MM.1S (cell line): ENCODE data around the gene ZNF205.

ENCODE experiments used
- DNase-seq: peaks from one replicate; pipeline ENCODE4 v3.0.0-alpha.2; 2015
- H2AFZ ChIP-seq: fragments of 300-600 bp; sonication (generic); 2 replicates; pipeline ENCODE4 v1.6.0; 2016; ENCODE audit warnings: antibody characterized with exemption, low read length
- H3F3A ChIP-seq: fragments of 300-600 bp; sonication (generic); 2 replicates; pipeline ENCODE4 v1.6.1; 2016; ENCODE audit warnings: mild to moderate bottlenecking, antibody characterized with exemption, low read length, moderate library complexity, mixed read lengths; ENCODE audit not compliant: insufficient read depth
- H3K27ac ChIP-seq: fragments of 300-600 bp; sonication (generic); 2 replicates; pipeline ENCODE4 v1.5.1; 2016; ENCODE audit warnings: mild to moderate bottlenecking, low read length
- H3K27me3 ChIP-seq: fragments of 300-600 bp; sonication (generic); replicated peaks from 2 replicates; pipeline ENCODE4 v1.6.0; 2016; ENCODE audit warnings: low read length; ENCODE audit not compliant: insufficient read depth
- H3K36me3 ChIP-seq: fragments of 300-600 bp; sonication (generic); replicated peaks from 2 replicates; pipeline ENCODE4 v1.6.1; 2016; ENCODE audit warnings: mild to moderate bottlenecking, low read length, mixed read lengths; ENCODE audit not compliant: insufficient read depth
- H3K4me1 ChIP-seq: fragments of 300-600 bp; sonication (generic); 2 replicates; pipeline ENCODE4 v1.6.1; 2016; ENCODE audit warnings: low read length, mixed read lengths
- H3K4me2 ChIP-seq: fragments of 300-600 bp; sonication (generic); 2 replicates; pipeline ENCODE4 v1.6.0; 2016; ENCODE audit warnings: low read depth, low read length
- H3K4me3 ChIP-seq: fragments of 300-600 bp; sonication (generic); 2 replicates; pipeline ENCODE4 v1.5.1; 2016; ENCODE audit warnings: low read length, mixed read lengths
- H3K79me2 ChIP-seq: fragments of 300-600 bp; sonication (generic); 2 replicates; pipeline ENCODE4 v1.6.1; 2016; ENCODE audit warnings: mixed run types, low read length, mixed read lengths
- H3K9ac ChIP-seq: fragments of 300-600 bp; sonication (generic); 2 replicates; pipeline ENCODE4 v1.6.1; 2016; ENCODE audit warnings: low read length, mixed read lengths
- H3K9me2 ChIP-seq: fragments of 300-600 bp; sonication (generic); replicated peaks from 2 replicates; pipeline ENCODE4 v1.6.1; 2016; ENCODE audit warnings: mild to moderate bottlenecking, low read length, mixed read lengths; ENCODE audit not compliant: insufficient read depth
- H3K9me3 ChIP-seq: fragments of 300-600 bp; sonication (generic); replicated peaks from 2 replicates; pipeline ENCODE4 v1.6.1; 2016; ENCODE audit warnings: mild to moderate bottlenecking, low read length, mixed read lengths; ENCODE audit not compliant: insufficient read depth
- H4K20me1 ChIP-seq: fragments of 300-600 bp; sonication (generic); 2 replicates; pipeline ENCODE4 v1.6.1; 2016; ENCODE audit warnings: mild to moderate bottlenecking, low read length, moderate library complexity, mixed read lengths; ENCODE audit not compliant: insufficient read depth
- CTCF ChIP-seq: fragments of 300-600 bp; sonication (generic); IDR thresholded peaks from 2 replicates; pipeline ENCODE4 v1.5.1; 2016; ENCODE audit warnings: antibody characterized with exemption, low read length, mixed read lengths
- EZH2 ChIP-seq: fragments of 300-600 bp; sonication (generic); optimal IDR thresholded peaks from 2 replicates; pipeline ENCODE3; 2017; ENCODE audit warnings: low read depth, mild to moderate bottlenecking, antibody characterized with exemption, low read length, mixed read lengths
- EZH2phosphoT487 ChIP-seq: fragments of 300-600 bp; sonication (generic); IDR thresholded peaks from 2 replicates; pipeline ENCODE4 v1.6.1; 2018; ENCODE audit warnings: antibody characterized with exemption, low read length

The ZNF205 gene

GRCh38 chr16:3092501-3092941, 19.9 kb upstream of the ZNF205 start:
- DNase-seq, result no peak
- H3K4me3 ChIP-seq, result no peak overlapping the region
- H3F3A ChIP-seq, result peaks cover 8% of the 10 kb centered on the region; the same call in 1 of the 2 replicates
- H3K9me2 ChIP-seq, result no peaks in the 10 kb centered on the region
- no peaks in the 10 kb centered on the region for H4K20me1 ChIP-seq
- peaks cover 10% of the 10 kb centered on the region for H3K4me1 ChIP-seq
- no peaks in the 10 kb centered on the region for H3K9me3 ChIP-seq
- H3K27me3 ChIP-seq, result peaks cover 55% of the 10 kb centered on the region
- TF ChIP-seq CTCF, result no peak
- TF ChIP-seq EZH2, result no peak
- no peak for TF ChIP-seq EZH2phosphoT487
- H3K4me2 ChIP-seq, result no peak overlapping the region
- no peaks in the 10 kb centered on the region for H3K79me2 ChIP-seq
- no peak overlapping the region for H3K9ac ChIP-seq
- no peak overlapping the region for H2AFZ ChIP-seq
- no peaks in the 10 kb centered on the region for H3K36me3 ChIP-seq
- H3K27ac ChIP-seq, result no peak overlapping the region

- peak overlapping the region; percentile 11; the same call in 1 of the 2 replicates for H3K27ac ChIP-seq
- no peaks in the 10 kb centered on the region for H4K20me1 ChIP-seq
- peaks cover 58% of the 10 kb centered on the region for H3K27me3 ChIP-seq
- H3K79me2 ChIP-seq, result no peaks in the 10 kb centered on the region
- no peaks in the 10 kb centered on the region for H3K36me3 ChIP-seq
- TF ChIP-seq CTCF (peak; percentile 68), EZH2phosphoT487 (no peak)
- peaks cover 10% of the 10 kb centered on the region for H3K4me1 ChIP-seq
- H3K4me3 ChIP-seq, result no peak overlapping the region
- H3K9ac ChIP-seq, result no peak overlapping the region
- H3F3A ChIP-seq, result peaks cover 8% of the 10 kb centered on the region; the same call in 1 of the 2 replicates
- peak; percentile 54 for DNase-seq
- H3K9me2 ChIP-seq, result no peaks in the 10 kb centered on the region
- no peak overlapping the region for H2AFZ ChIP-seq
- no peaks in the 10 kb centered on the region for H3K9me3 ChIP-seq
- no peak overlapping the region for H3K4me2 ChIP-seq
Observed at GRCh38 chr16:3094289-3095027, 17.9 kb upstream of the ZNF205 start.

- H3K9ac ChIP-seq, result no peak overlapping the region
- no peaks in the 10 kb centered on the region for H3K36me3 ChIP-seq
- peaks cover 19% of the 10 kb centered on the region for H3K4me1 ChIP-seq
- peak; percentile 70 for DNase-seq
- no peak overlapping the region for H3K27ac ChIP-seq
- no peak overlapping the region for H2AFZ ChIP-seq
- H4K20me1 ChIP-seq, result no peaks in the 10 kb centered on the region
- TF ChIP-seq EZH2phosphoT487 (no peak), CTCF (peak; percentile 41)
- no peaks in the 10 kb centered on the region for H3K9me2 ChIP-seq
- no peaks in the 10 kb centered on the region for H3K79me2 ChIP-seq
- H3K9me3 ChIP-seq, result no peaks in the 10 kb centered on the region
- H3K4me2 ChIP-seq, result 0 out of 2 replicates have a peak overlapping the region, but pooled peaks have one; percentile 5
- H3F3A ChIP-seq, result peaks cover 12% of the 10 kb centered on the region; the same call in 1 of the 2 replicates
- no peak overlapping the region for H3K4me3 ChIP-seq
- peaks cover 49% of the 10 kb centered on the region for H3K27me3 ChIP-seq
Observed at GRCh38 chr16:3095869-3096268, 16.5 kb upstream of the ZNF205 start.
